ENCODE results near the gene AK5.

AK5 gene

DNA sequence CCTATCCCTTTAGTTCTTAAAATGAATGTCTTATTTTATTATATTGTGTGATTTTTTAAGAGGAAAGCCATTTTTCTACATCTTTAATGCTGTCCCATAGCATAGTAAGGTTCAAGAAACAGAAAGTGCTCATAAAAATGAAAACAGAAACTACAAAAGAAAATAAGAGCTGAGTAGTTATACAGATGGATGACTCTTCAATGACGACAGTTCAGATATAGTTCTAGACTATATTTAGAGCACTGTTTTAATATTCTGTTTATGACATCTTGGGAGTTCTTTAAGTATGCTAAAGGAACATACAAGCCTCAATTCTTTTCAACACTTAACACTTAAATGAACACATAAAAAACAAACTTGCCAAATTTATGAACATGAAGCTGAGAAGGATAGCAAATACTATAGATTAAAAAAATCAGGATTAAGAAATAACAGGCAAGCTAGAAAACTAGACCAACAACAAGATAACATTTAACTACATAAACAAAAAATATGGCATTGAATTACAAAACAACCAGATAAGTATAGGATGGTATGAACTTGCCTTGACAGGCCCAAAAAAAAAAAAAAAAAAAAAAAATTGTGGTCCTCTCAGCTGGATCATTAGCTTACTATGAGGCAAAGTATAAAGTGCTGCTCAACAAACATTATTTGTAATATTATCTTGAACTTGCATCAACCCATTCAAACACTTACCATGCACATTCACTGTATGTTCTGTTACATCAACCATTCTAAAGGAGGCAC is 312.7 kb downstream of the AK5 start:
- no peak for DNase-seq (ENCODE audit: low read depth in 2 of 2)

DNA sequence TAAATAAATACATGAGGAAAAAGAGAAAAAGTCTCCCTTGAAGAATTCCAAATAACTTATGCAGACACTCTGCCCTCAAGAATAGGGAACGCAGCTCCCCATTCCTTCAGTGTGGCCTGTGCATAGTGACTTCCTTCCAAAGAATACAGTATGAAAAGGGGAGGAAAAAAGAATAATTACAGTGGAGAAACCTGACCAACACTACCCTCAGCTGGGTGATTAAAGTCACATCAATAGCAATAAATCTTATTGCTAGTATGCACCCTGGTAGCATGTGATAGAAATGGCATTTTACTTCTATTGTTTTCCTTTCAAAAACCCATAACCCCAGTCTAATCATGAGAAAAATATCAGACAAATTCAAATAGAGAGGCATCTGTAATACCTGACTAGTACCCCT is 315.5 kb downstream of the AK5 start:
- no peak for DNase-seq (ENCODE audit: low read depth in 2 of 2)

DNA sequence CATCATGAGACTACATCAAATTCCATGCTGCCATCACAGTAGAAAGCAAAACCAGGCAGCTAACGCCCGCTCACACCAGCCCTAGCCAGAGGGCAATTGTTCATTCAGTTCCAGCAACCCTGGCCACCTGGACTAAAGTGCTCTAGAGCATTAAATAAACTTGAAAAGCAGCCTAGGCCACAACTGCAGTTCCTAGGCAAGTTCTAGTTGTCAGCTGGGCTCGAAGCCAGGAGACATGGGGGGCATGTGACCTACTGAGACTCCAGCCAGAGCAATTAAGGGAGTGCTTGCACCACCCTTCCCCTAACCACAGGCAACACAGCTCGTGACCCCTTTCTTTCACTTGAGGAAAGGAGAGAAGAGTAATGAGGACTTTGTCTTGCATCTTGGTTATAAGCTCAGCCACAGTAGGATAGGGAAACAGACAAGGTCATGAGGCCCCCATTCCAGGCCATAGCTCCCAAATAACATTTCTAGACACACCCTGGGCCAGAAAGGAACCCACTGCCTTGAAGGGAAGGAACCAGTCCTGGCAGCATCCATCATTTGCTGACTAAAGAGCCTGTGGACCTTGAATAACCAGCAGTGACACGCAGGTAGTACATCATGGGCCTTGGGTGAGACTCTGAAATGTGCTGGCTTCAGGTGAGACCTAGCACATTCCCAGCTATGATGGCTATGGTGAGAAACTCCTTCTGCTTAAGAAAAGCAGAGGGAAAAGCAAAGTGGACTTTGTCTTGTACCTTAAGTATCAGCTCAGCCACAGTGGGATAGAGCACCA is 323.6 kb downstream of the AK5 start:
- no peak for DNase-seq (ENCODE audit: low read depth in 2 of 2)

DNA sequence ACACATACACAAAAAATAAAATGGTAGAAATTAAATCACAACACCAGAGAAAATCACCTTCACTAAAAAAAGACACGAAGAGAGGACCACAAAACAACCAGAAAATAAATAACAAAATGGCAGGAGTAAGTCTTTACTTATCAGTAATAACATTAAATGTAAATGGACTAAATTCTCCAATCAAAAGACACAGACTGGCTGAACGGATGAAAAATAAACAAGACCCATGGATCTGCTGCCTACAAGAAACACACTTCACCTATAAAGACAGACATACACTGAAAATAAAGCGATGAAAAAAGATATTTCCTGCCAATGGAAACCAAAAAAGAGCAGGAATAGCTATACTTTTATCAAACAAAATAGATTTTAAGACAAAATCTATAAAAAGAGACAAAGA is 327.1 kb downstream of the AK5 start:
- no peak for DNase-seq (ENCODE audit: low read depth in 2 of 2)

Data from stimulated activated CD4-positive, alpha-beta T cell treated with anti-CD3 and anti-CD28 coated beads, Interleukin-15, amount 100 ng/mL, for 48 hours (primary cell).